ENCODE data around the gene ZFP36L2.

The ZFP36L2 gene

DNA sequence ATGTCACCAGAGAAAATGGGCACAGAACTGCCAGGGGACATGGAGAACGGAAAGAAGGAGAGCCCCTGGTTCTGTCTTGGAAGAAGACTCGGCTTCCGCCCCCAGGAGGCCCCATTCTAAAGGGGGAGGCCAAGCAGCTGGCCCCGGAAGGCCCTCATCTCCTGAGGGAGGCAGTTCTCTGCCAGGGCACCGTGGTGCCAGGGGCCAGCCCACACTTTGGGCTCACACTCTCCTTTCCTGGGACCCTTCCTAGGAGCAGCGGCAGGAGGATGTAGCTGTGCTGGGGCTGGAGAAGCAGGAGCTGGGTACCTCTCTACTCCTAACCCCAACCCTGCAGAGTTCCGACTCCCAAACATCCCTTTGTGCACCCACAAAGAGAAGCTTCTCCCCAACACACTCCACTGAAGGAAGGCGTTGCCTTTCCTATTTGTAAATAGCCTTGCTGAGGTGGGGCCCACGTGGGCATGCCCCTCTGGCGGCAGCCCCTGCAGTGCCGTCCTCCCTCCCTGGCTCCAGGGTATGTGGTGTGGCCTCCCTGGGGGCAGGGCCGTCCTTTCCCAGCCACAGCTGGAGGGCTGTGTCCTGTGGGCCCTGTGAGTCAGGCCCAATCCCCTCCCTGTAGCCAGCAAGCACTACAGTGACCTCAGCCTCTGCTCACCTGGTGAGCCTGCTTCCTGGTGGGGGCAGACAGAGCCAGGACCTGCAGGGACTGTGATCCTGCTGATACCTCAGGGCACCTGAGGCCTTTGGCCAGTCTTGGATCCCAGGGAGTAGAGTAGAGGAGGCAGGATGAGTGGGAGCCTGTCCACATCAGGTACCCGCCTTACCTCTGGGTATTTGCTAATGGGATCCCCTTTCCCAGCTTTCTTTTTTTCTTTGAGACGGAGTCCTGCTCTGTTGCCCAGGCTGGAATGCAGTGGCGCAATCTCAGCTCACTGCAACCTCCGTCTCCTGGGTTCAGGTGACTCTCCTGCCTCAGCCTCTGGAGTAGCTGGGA lies 26.6 kb downstream of the ZFP36L2 start:
- ATAC-seq (ENCODE audit: low read depth) (peak; percentile 99), DNase-seq (ENCODE audit: low spot score) (peak; percentile 84)
- Histone ChIP-seq H3K36me3 (ENCODE audit: low read depth) (no peaks in the 10 kb centered on the region), H3K27me3 (ENCODE audit: insufficient read depth, poor library complexity, severe bottlenecking) (no peaks in the 10 kb centered on the region), H3K4me3 (ENCODE audit: severe bottlenecking) (no peak overlapping the region), H3K4me1 (ENCODE audit: insufficient read depth, poor library complexity, severe bottlenecking) (peaks cover 13% of the 10 kb centered on the region), H3K9me3 (ENCODE audit: severe bottlenecking) (no peaks in the 10 kb centered on the region), H3K27ac (ENCODE audit: poor library complexity, severe bottlenecking) (peak overlapping the region; percentile 82)
- TF ChIP-seq, protein P1, sequence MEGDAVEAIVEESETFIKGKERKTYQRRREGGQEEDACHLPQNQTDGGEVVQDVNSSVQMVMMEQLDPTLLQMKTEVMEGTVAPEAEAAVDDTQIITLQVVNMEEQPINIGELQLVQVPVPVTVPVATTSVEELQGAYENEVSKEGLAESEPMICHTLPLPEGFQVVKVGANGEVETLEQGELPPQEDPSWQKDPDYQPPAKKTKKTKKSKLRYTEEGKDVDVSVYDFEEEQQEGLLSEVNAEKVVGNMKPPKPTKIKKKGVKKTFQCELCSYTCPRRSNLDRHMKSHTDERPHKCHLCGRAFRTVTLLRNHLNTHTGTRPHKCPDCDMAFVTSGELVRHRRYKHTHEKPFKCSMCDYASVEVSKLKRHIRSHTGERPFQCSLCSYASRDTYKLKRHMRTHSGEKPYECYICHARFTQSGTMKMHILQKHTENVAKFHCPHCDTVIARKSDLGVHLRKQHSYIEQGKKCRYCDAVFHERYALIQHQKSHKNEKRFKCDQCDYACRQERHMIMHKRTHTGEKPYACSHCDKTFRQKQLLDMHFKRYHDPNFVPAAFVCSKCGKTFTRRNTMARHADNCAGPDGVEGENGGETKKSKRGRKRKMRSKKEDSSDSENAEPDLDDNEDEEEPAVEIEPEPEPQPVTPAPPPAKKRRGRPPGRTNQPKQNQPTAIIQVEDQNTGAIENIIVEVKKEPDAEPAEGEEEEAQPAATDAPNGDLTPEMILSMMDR (IDR thresholded peaks at IDR 0.05; ENCODE audit: poor library complexity, severe bottlenecking), result no peak

DNA sequence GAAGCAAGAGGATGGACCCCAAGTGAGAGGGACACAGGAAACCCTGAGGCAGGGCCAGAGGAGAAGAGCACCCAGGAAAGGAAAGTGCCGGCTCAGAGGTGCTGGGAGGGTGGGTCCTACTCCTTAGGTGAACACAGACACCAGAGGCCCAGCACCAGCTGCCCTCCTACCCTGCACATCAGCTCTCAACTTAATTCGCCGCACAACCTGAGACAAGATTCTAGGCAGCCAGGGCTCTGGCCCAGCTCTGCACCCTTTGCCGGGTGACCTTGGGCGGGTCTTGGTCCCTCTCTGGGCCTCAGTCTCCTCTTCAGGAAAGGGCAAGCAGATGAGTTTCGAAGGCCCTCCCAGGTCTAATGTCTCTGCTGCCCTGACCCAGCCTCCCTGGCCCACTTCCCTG lies 28.1 kb downstream of the ZFP36L2 start:
- no peak for DNase-seq (ENCODE audit: low spot score)
- Histone ChIP-seq H3K27ac (ENCODE audit: poor library complexity, severe bottlenecking) (no peak overlapping the region), H3K36me3 (ENCODE audit: low read depth) (no peaks in the 10 kb centered on the region), H3K27me3 (ENCODE audit: insufficient read depth, poor library complexity, severe bottlenecking) (no peaks in the 10 kb centered on the region), H3K4me3 (ENCODE audit: severe bottlenecking) (no peak overlapping the region), H3K4me1 (ENCODE audit: insufficient read depth, poor library complexity, severe bottlenecking) (peaks cover 13% of the 10 kb centered on the region), H3K9me3 (ENCODE audit: severe bottlenecking) (no peaks in the 10 kb centered on the region)
- no peak for ATAC-seq (ENCODE audit: low read depth)
- TF ChIP-seq, protein P1 (IDR thresholded peaks at IDR 0.05; ENCODE audit: poor library complexity, severe bottlenecking), result no peak

DNA sequence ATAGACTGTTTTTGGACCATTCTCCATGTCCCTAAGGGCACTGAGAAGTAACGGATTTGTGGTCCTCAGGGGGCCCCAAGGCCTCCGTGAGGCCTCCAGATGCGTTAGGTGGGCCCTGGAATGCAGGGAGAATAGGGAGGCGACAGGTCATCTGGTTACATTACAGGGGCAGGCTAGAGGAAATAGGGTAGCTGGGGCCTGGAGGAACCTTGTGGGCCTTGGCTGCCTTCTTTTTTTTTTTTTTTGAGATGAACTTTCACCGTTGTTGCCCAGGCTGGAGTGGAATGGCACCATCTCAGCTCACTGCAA lies 28.9 kb downstream of the ZFP36L2 start:
- no peak overlapping the region for H3K27ac ChIP-seq (ENCODE audit: poor library complexity, severe bottlenecking)
- TF ChIP-seq, protein P1 (IDR thresholded peaks at IDR 0.05; ENCODE audit: poor library complexity, severe bottlenecking), result no peak
- no peak for ATAC-seq (ENCODE audit: low read depth)

DNA sequence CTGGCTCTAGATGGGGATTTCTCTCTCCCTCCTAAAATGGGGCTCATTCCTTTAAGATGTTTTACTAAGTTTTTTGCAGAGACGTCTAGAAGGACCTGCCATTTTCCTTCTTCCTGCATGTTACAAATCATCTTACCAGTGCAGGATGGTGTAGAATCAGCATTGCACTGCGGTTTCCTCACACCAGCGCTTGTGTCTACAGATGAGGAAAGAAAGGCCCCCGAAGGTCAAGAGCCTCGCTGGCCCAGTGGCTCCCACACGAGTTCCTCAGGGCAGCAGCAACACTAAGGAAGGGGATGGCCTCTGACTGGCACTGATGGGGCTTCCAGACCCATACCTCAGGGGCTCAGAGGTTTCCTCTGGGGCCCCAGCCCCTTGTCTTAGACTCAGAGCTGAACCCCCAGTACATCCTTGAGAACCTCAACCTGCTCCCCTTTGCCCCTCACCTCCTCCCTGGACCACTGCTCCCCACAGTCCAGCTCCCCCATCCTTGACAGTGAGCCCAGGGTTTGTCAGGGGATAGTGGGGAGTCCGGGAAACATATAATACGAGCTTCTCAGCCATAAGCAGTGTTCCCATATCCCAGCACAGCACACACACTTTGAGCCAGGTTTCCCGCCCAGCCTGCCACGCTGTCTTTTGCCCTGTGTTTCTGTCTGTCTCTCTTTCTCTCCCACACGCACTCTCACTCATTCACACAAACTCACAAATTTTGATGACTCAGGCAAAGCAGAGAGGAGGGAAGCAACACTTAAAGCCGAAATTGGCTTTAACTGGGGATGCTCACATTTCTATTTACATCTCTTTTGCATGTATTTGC lies 29.4 kb downstream of the ZFP36L2 start:
- peaks cover 13% of the 10 kb centered on the region for H3K4me1 ChIP-seq (ENCODE audit: insufficient read depth, poor library complexity, severe bottlenecking)
- DNase-seq (ENCODE audit: low spot score), result no peak
- no peak for ATAC-seq (ENCODE audit: low read depth)

More for the DNA sequence above, 28.9 kb downstream of the ZFP36L2 start:
- Histone ChIP-seq H3K27me3 (ENCODE audit: insufficient read depth, poor library complexity, severe bottlenecking) (no peaks in the 10 kb centered on the region), H3K9me3 (ENCODE audit: severe bottlenecking) (no peaks in the 10 kb centered on the region), H3K4me3 (ENCODE audit: severe bottlenecking) (no peak overlapping the region), H3K36me3 (ENCODE audit: low read depth) (no peaks in the 10 kb centered on the region), H3K4me1 (ENCODE audit: insufficient read depth, poor library complexity, severe bottlenecking) (peaks cover 13% of the 10 kb centered on the region)
- no peak for DNase-seq (ENCODE audit: low spot score)

More for the DNA sequence above, 29.4 kb downstream of the ZFP36L2 start:
- H3K9me3 ChIP-seq (ENCODE audit: severe bottlenecking), result no peaks in the 10 kb centered on the region
- H3K4me3 ChIP-seq (ENCODE audit: severe bottlenecking), result no peak overlapping the region
- H3K27ac ChIP-seq (ENCODE audit: poor library complexity, severe bottlenecking), result no peak overlapping the region
- no peaks in the 10 kb centered on the region for H3K27me3 ChIP-seq (ENCODE audit: insufficient read depth, poor library complexity, severe bottlenecking)
- H3K36me3 ChIP-seq (ENCODE audit: low read depth), result no peaks in the 10 kb centered on the region
- TF ChIP-seq, protein P1 (IDR thresholded peaks at IDR 0.05; ENCODE audit: poor library complexity, severe bottlenecking), result no peak

Data from RWPE2 (cell line).